ENCODE results near the gene SEC24D. TPM values are rescaled to one million over a fixed set of nuclear protein-coding genes. Genes with fewer than 3 reads are reported as not detected.

The SEC24D gene
- total and polyA plus RNA-seq, 9 of the 15 experiments (the other 6 are each of a cell fraction or from before 2014, with no cell fraction given): 7.1 to 22.5 (median 11.3) TPM

GRCh38 chr4:118752551-118752950, 83.4 kb downstream of the SEC24D start (continued):
- no peak for TF ChIP-seq SMAD1 (IDR thresholded peaks at IDR 0.05; ENCODE audit: low read depth, low read length, partially characterized antibody)
- TF ChIP-seq EP300 (IDR thresholded peaks at IDR 0.05; ENCODE audit: low read length): no peak
- no peak for TF ChIP-seq TSC22D4 (tag; IDR thresholded peaks at IDR 0.05)

GRCh38 chr4:118751629-118752323, 84.2 kb downstream of the SEC24D start:
- Histone ChIP-seq H3K79me2 (ENCODE audit: control insufficient read depth, insufficient read depth, low read length) (no peaks in the 10 kb centered on the region), H3K27ac (ENCODE audit: extremely low read depth, low read depth, low read length) (no peak overlapping the region), H3K9ac (ENCODE audit: insufficient read depth in 1 of 2, low read depth in 2 of 2, low read length in 2 of 2) (no peak overlapping the region), H4K20me1 (replicated peaks; ENCODE audit: control insufficient read depth, insufficient read depth, low read length) (no peaks in the 10 kb centered on the region), H3K4me3 (no peak overlapping the region), H3K9me1 (ENCODE audit: control insufficient read depth, insufficient read depth, low read length) (no peaks in the 10 kb centered on the region), H2AFZ (ENCODE audit: low read depth, low read length) (no peak overlapping the region), H3K4me2 (ENCODE audit: insufficient read depth, low read length) (no peak overlapping the region), H3K27me3 (ENCODE audit: control insufficient read depth in 2 of 2, insufficient read depth in 2 of 2, low read length in 2 of 2) (no peaks in the 10 kb centered on the region), H3K36me3 (ENCODE audit: control insufficient read depth, insufficient read depth, low read length) (peaks cover 15% of the 10 kb centered on the region; the same call in 2 of the 3 replicates), H3K4me1 (replicated peaks in 1 of 2; ENCODE audit: control insufficient read depth in 2 of 2, insufficient read depth in 2 of 2, low read length in 2 of 2) (no peaks in the 10 kb centered on the region), H3K9me3 (replicated peaks; ENCODE audit: control insufficient read depth, insufficient read depth, low read depth, low read length) (no peaks in the 10 kb centered on the region)
- no TSS peak for BruUV-seq (replicated peaks)
- POLR2A ChIA-PET: no interaction called here
- in situ Hi-C loops (cut with MboI) (no loop called here), intact Hi-C loops (cut with micrococcal nuclease) (no loop called here)
- no peak for FAIRE-seq
- CTCF ChIA-PET (ENCODE audit: low intra/inter-chr PET ratio): no interaction called here
- no peak for DNase-seq (ENCODE audit: extremely low read depth in 1 of 4, low spot score in 3 of 4)
- TF ChIP-seq CBX3 (IDR thresholded peaks at IDR 0.05; ENCODE audit: borderline replicate concordance in 1 of 2, low read length in 2 of 2) (no peak), POLR2A (conservative IDR thresholded peaks at IDR 0.05) (no peak), ETS2 (tag; IDR thresholded peaks at IDR 0.05; ENCODE audit: borderline replicate concordance, poor library complexity, severe bottlenecking) (no peak), NFE2L1 (tag; IDR thresholded peaks at IDR 0.05; ENCODE audit: borderline replicate concordance, low read depth) (no peak), TEAD1 (CRISPR knock-in tag; IDR thresholded peaks at IDR 0.05) (no peak), ZNF518B (CRISPR knock-in tag; IDR thresholded peaks at IDR 0.05) (no peak)
- 51% methylated on average over 2 of the region's 2 CpGs for WGBS (ENCODE audit: insufficient coverage, low coverage, missing lambda C conversion rate)
- ATAC-seq: no peak
